A673 (cell line): Measurements from ENCODE around the gene MCM3AP. TPM values are rescaled to one million over a fixed set of nuclear protein-coding genes. Genes with fewer than 3 reads are reported as not detected.

Experiments used
- BruUV-seq: library from RNA; stranded (reverse); fragments of 400-500 nt; replicated peaks from 2 replicates; lab custom pipeline; 2021; lab: Mats Ljungman, UMichigan
- CTCF ChIA-PET: fragments of 300-600 bp; sonication (Branson Sonifier 250); formaldehyde crosslinking; loops from one replicate; lab custom pipeline; 2022; ENCODE audit warnings: antibody characterized with exemption; lab: Charles Lee
- POLR2A ChIA-PET: fragments of 300-600 bp; sonication (Branson Sonifier 250); formaldehyde crosslinking; loops from one replicate; lab custom pipeline; 2022; ENCODE audit warnings: antibody characterized with exemption; ENCODE audit not compliant: low non-redundant PET; lab: Charles Lee
- DNase-seq: peaks from one replicate; pipeline ENCODE4 v3.0.0-alpha.2; 2015; ENCODE audit warnings: low spot score
- H3K27ac ChIP-seq: fragments of 200-600 bp; sonication (generic); 2 replicates; pipeline ENCODE4 v1.5.1; 2016; ENCODE audit warnings: mixed run types, low read depth, mild to moderate bottlenecking, mixed read lengths, antibody characterized with exemption, low read length; ENCODE audit not compliant: poor library complexity, severe bottlenecking
- H3K27me3 ChIP-seq: fragments of 200-600 bp; sonication (generic); replicated peaks from 2 replicates; pipeline ENCODE4 v1.6.1; 2017; ENCODE audit warnings: mixed run types, low read depth, mild to moderate bottlenecking, mixed read lengths, antibody characterized with exemption, low read length; ENCODE audit not compliant: insufficient read depth, poor library complexity
- H3K36me3 ChIP-seq: fragments of 200-600 bp; sonication (generic); 2 replicates; pipeline ENCODE4 v1.6.1; 2016; ENCODE audit warnings: mixed run types, mild to moderate bottlenecking, mixed read lengths, antibody characterized with exemption, low read length; ENCODE audit not compliant: insufficient read depth, poor library complexity, severe bottlenecking
- H3K4me1 ChIP-seq: fragments of 200-600 bp; sonication (generic); 2 replicates; pipeline ENCODE4 v1.6.1; 2017; ENCODE audit warnings: mixed run types, mild to moderate bottlenecking, mixed read lengths, antibody characterized with exemption, low read length; ENCODE audit not compliant: insufficient read depth, poor library complexity, severe bottlenecking
- H3K4me3 ChIP-seq: fragments of 200-600 bp; sonication (generic); 2 replicates; pipeline ENCODE4 v1.5.1; 2016; ENCODE audit warnings: low read depth, mixed run types, mild to moderate bottlenecking, mixed read lengths, low read length; ENCODE audit not compliant: poor library complexity, severe bottlenecking
- H3K9me3 ChIP-seq: fragments of 200-600 bp; sonication (generic); 2 replicates; pipeline ENCODE4 v1.6.1; 2016; ENCODE audit warnings: mixed run types, low read depth, mild to moderate bottlenecking, mixed read lengths, antibody characterized with exemption, low read length; ENCODE audit not compliant: poor library complexity, severe bottlenecking
- CTCF ChIP-seq: fragments of 300-800, 200-600 bp; sonication (generic); conservative IDR thresholded peaks from 2 replicates; pipeline ENCODE4 v1.5.1; 2017; ENCODE audit warnings: low read depth, mild to moderate bottlenecking, antibody characterized with exemption, low read length, moderate library complexity, mixed read lengths
- EZH2 ChIP-seq: fragments of 200-600 bp; sonication (generic); IDR thresholded peaks from 2 replicates; pipeline ENCODE4 v1.6.1; 2017; ENCODE audit warnings: borderline replicate concordance, low read depth, mild to moderate bottlenecking, mixed read lengths, antibody characterized with exemption, low read length; ENCODE audit not compliant: poor library complexity, severe bottlenecking
- intact Hi-C: fragments of 100-400 bp; cut with micrococcal nuclease; formaldehyde crosslinking; loops from one replicate; pipeline ENCODE4 v1.10.0; 2022; ENCODE audit not compliant: unreplicated experiment
- total RNA-seq: library from RNA; stranded (reverse); gene quantifications from 2 replicates; pipeline ENCODE4 v1.2.3, GENCODE V29; 2021

Gene MCM3AP
- total RNA-seq, 1 experiment from 2014 or later, result 121 TPM

- H3K9me3 ChIP-seq, result no peaks in the 10 kb centered on the region
- H3K4me1 ChIP-seq, result no peaks in the 10 kb centered on the region
- intact Hi-C loops, result no loop called here
- TF ChIP-seq EZH2, result no peak
- H3K27ac ChIP-seq, result no peak overlapping the region
- DNase-seq, result no peak
- H3K36me3 ChIP-seq, result peaks cover 91% of the 10 kb centered on the region
- ChIA-PET POLR2A (interaction anchor here (0.6 kb wide), 1 partner anchor 29 kb away, joined by 5 read pairs; no protein-coding TSS in a partner anchor), CTCF (no interaction called here)
- no peak overlapping the region for H3K4me3 ChIP-seq
- BruUV-seq, result no TSS peak
- H3K27me3 ChIP-seq, result no peaks in the 10 kb centered on the region
Measured at GRCh38 chr21:46274797-46275390, 10.5 kb downstream of the MCM3AP start.

- TF ChIP-seq CTCF, result no peak
- no peak for TF ChIP-seq EZH2
- intact Hi-C loops, result no loop called here
- ChIA-PET POLR2A (no interaction called here), CTCF (interaction anchor here (0.6 kb wide), 1 partner anchor 151 kb away, joined by 3 read pairs; no protein-coding TSS in a partner anchor)
- Histone ChIP-seq H3K4me1 (no peaks in the 10 kb centered on the region), H3K27ac (no peak overlapping the region), H3K4me3 (no peak overlapping the region), H3K9me3 (no peaks in the 10 kb centered on the region), H3K27me3 (no peaks in the 10 kb centered on the region), H3K36me3 (peaks cover 89% of the 10 kb centered on the region)
- no peak for DNase-seq
- no TSS peak for BruUV-seq
Measured at GRCh38 chr21:46273341-46273740, 12.1 kb downstream of the MCM3AP start.

- no peak overlapping the region for H3K27ac ChIP-seq
- H3K4me3 ChIP-seq, result no peak overlapping the region
- peaks cover 82% of the 10 kb centered on the region for H3K36me3 ChIP-seq
- CTCF ChIA-PET, result no interaction called here
- no peaks in the 10 kb centered on the region for H3K4me1 ChIP-seq
- no peak for TF ChIP-seq EZH2
- no peak for TF ChIP-seq CTCF
- no peaks in the 10 kb centered on the region for H3K9me3 ChIP-seq
- POLR2A ChIA-PET, result no interaction called here
- DNase-seq, result no peak
- no peaks in the 10 kb centered on the region for H3K27me3 ChIP-seq
- intact Hi-C loops, result no loop called here
- BruUV-seq, result no TSS peak
Measured at GRCh38 chr21:46269466-46269865, 15.9 kb downstream of the MCM3AP start.

GRCh38 chr21:46268371-46268770 lies 17.0 kb downstream of the MCM3AP start:
- no peaks in the 10 kb centered on the region for H3K4me1 ChIP-seq
- no peaks in the 10 kb centered on the region for H3K27me3 ChIP-seq
- peaks cover 75% of the 10 kb centered on the region for H3K36me3 ChIP-seq
- TF ChIP-seq EZH2, result no peak
- TF ChIP-seq CTCF, result no peak
- no peak for DNase-seq
- CTCF ChIA-PET, result no interaction called here
- no peak overlapping the region for H3K27ac ChIP-seq
- intact Hi-C loops, result no loop called here
- POLR2A ChIA-PET, result no interaction called here
- no TSS peak for BruUV-seq
- no peaks in the 10 kb centered on the region for H3K9me3 ChIP-seq
- no peak overlapping the region for H3K4me3 ChIP-seq
